Prostate gland (tissue), 2 donors: Measurements from ENCODE around the gene STK24.

ENCODE experiments used
- CTCF ChIP-seq, 4 experiments: fragments of 200-600 bp in 2 of 4; fragments of 450-650 bp in 2 of 4; sonication (generic) in 2 of 4; IDR thresholded peaks; 1 replicate in 3 of 4; 2 replicates in 1 of 4; pipeline ENCODE4 v1.5.1; 2016 to 2019; ENCODE audit warnings: antibody characterized with exemption in 4 of 4, mild to moderate bottlenecking in 2 of 4, moderate library complexity in 2 of 4
- POLR2A ChIP-seq: fragments of 450-650 bp; IDR thresholded peaks from one replicate; pipeline ENCODE4 v1.6.1; 2016; ENCODE audit warnings: antibody characterized with exemption, mild to moderate bottlenecking
- POLR2AphosphoS5 ChIP-seq: sonication (generic); formaldehyde crosslinking; IDR thresholded peaks from one replicate; pipeline ENCODE4 v1.6.1; 2017; ENCODE audit warnings: antibody characterized with exemption

- no peak for TF ChIP-seq CTCF (IDR thresholded peaks at IDR 0.05)
- TF ChIP-seq POLR2A = no peak
- TF ChIP-seq POLR2AphosphoS5 = no peak
These were observed 36.4 kb downstream of the STK24 start for GRCh38 chr13:98540476-98540875.
